HT-29 (cell line): ENCODE results near the gene RMND5B. TPM values are rescaled to one million over a fixed set of nuclear protein-coding genes. Genes with fewer than 3 reads are reported as not detected.
A peak's percentile ranks its signal among the peaks of the same experiment; 100 is the strongest.
"Not testable (repeated sequence)": the region's sequence is repeated elsewhere in the genome, so short reads cannot be mapped to it uniquely, and the experiment has no call there.

Source experiments
- DNase-seq: peaks from one replicate; pipeline ENCODE4 v3.0.0-alpha.2; 2015; ENCODE audit warnings: low spot score
- total RNA-seq: library from RNA; depleted of rRNA; stranded (reverse); fragments of >200 nt; shearing (Covaris generic); gene quantifications from 2 replicates; pipeline ENCODE4 v1.2.3, GENCODE V29; 2014; rRNA removed

RMND5B gene
- total RNA-seq, result 42.0 and 50.0 TPM in 2 replicates

- peak; percentile 89 for DNase-seq
These were observed at the start of gene RMND5B for GRCh38 chr5:178130576-178131445. Gene RMND5B, plus strand, starts transcription at chr5:178131014. Its CDS starts 7,106 bp downstream, at chr5:178138120.

DNA sequence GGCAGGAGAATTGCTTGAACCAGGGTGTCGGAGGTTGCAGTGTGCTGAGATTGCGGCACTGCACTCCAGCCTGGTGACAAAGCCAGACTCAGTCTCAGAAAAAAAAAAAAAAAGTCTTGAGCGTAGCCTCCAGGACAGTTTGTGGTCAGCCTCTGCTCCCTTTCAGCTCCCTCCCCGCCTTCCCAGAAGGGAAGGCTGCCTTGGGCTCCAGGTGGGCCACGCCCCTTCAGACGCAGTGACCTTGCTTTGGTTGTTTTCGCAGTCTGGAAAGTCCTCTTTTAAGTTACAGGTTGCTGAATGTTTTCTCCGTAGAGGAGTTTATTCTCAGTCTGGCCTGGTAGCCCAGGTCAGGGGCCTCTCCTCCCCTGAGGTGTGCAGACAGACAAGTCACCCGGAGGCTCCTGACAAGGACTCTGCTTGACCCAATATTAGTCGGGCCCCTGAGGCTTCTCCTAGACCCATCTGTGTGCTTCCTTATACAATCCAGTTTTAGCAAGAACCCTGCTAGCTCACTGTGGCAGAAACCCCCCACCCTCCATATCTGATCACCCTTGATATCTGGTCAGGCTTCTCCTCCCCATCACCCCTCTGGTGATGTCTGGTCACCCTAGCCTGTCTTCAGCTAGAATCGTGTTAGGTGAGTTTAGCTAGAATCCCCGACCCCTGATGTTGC, 49.1 kb upstream of the RMND5B start:
- no peak for DNase-seq

DNA sequence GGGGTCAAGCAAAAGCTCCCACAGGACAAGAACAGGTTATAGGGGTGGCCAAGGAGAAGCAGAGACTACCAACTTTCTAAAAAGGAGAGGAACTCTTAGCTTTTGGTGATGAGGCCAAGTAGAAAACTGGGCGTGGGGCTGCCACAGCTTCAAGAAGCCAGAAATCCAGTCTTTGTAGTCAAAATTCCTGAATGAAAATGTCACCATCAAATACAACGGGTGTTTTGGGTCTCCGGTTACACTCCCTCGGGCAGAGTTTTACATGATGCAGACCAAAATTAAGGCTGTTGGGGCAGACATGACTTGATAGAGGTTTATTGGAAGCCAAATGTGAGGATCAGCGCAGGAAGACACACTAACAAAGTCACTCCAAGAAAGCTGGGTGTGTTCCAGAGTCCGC, 46.9 kb upstream of the RMND5B start:
- DNase-seq, result no peak

DNA sequence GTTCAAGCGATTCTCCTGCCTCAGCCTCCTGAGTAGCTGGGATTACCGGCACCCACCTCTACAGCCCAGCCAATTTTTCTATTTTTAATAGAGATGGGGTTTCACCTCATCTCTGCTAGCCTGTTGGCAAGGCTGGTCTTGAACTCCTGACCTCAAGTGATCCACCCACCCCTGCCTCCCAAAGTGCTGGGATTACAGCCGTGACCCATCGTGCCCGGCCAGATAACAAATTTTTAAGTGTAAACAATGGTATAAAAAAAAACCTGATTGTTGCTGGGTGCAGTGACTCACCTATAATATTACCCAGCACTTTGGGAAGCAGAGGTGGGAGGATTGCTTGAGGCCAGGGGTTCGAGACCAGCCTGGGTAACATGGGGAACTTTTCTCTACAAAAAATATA, 45.5 kb upstream of the RMND5B start:
- no peak for DNase-seq

DNA sequence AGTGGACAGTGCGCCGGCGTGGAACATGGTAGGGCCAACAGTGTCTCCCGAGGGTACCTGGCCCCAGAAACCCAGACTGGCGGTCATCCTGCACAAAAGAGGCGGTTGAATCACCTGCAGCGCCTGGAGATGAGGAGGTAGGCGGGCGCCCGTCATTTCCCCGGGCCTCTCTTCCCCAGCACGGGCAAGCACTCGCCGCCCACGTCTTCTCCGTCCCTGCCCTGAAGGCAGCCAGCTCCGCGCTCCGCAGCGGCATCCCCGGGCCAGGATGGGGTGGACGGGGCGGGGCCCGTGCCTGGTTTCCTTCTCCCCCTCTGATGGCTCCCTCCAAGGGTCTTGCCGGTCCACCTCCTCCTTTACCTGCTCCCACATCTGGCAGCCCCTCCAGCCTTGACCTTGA, 44.5 kb upstream of the RMND5B start:
- DNase-seq, result no peak

- DNase-seq, result not testable (repeated sequence)
These were observed 43.6 kb upstream of the RMND5B start for GRCh38 chr5:178087199-178087598.

DNA sequence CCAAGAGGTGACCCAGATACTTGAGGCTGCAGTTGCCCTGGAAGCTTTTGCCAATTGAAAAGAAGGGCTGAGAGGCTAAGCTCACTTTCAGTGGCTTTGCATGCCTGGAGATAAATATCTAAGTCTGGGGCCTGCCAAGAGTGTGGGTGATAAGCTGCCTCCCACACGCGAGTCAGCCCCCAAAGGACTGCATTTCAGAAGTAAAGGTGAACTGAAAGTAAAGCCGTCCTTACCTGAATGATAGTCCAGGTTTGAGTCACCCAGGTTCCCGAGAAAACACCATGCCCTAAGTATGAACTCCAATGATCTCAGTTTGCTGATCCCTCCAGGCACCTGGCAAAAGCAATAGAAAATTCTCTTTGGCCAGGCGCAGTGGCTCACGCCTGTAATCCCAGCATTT, 40.0 kb upstream of the RMND5B start:
- no peak for DNase-seq

DNA sequence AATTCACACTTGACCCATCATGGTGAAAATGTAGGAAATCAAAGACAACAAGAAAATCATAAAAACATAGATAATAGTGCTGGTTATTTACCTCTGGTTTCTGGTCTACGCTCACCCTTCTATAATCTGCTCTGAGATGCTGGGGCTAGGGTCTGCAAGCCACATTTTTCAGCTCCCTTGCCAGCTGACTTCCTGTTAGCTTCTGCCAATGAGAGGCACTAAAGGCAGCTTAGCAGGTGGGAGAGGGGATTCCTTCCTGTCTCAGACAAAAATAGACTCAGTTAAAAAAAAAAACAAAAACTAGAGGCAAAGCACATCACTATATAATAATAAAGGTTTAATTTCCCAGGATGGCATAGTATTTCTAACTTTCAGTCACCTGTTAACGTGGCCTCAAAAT, 37.7 kb upstream of the RMND5B start:
- no peak for DNase-seq

- DNase-seq, result no peak
These were observed 36.5 kb upstream of the RMND5B start for GRCh38 chr5:178094345-178094744.

GRCh38 chr5:178098685-178099084, 32.1 kb upstream of the RMND5B start:
- no peak for DNase-seq

- no peak for DNase-seq
These were observed 27.2 kb upstream of the RMND5B start for GRCh38 chr5:178103612-178104011.

GRCh38 chr5:178104492-178104891, 26.3 kb upstream of the RMND5B start:
- peak; percentile 40 for DNase-seq

GRCh38 chr5:178106086-178106485, 24.7 kb upstream of the RMND5B start:
- DNase-seq, result no peak

DNA sequence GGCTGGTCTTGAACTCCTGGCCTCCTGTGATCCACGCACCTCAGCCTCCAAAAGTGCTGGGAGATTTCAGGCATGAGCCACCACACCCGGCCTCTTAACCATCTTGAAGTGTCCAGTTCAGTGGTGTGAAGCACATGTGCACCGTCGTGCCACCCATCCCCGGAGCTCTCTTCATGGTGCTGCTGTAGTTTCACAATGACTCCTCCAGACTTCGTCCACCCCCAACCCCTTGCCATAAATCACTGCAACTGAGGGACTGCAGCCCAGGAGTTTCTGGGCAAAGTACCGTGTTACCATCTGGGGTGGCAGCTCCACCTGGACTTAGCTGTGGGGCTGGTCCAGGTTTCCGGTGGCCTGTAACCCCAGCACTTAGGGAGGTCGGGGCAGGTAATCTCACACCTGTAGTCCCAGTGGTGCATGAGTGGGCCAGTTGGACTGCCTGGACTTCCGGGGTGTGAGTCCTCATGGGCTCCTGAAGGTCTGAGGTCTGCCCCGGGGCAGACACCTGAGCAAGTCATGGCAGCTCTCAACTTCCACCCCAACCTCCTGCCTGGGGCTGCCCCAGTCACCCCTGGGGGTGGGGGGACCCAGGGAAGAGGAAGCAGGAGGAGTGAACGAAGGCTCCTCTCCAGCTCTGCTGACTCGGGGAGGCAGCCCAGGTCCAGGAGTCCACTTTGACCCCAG, 24.1 kb upstream of the RMND5B start:
- DNase-seq, result no peak

DNA sequence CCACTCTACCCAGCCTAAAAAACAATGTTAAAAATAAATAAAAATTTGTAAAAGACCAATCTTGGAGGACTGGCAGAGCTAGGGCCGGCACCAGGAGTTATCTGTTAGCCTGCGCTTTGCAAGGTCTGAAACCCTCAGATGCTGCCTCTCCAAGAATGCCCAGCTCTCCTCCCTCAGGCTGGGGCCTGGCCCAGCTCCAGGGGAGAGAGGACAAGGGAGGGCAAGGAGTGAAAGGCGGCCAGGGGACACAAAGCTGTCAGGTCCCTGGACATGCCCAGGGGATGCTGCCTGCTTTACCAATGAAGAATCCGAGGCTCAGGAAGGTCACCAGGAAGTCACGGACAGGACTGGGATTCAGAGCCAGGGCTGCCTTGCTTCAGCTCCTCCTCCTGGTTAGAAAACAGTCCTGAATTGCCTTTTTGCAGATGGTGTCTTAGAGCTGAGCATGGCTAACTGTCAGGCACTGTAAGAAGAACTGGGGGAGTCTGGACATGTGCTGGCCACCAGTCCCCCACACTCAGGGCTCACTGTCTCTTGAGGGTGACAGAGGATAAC, 23.0 kb upstream of the RMND5B start:
- DNase-seq, result peak; percentile 17

DNA sequence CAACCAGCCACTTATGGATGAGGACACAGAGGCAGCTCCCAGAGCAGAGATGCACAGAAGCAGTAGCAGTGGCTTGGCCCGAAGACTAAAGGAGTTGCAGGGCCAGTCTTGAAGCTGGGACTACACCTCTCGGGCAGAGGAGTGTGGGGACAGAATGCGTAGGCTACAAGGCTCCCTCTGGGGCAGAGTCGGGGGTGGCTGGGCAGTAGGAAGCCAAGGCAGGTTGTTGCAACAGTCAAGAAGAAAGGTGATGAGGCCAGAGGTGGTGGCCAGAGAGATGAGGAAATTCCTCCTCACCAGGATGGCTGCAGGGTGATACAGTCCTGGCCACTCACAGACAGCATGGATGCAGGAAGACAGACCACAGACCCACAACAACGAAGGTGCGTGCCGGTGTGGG, 22.4 kb upstream of the RMND5B start:
- DNase-seq, result no peak

GRCh38 chr5:178108966-178109365, 21.8 kb upstream of the RMND5B start:
- peak; percentile 33 for DNase-seq

DNA sequence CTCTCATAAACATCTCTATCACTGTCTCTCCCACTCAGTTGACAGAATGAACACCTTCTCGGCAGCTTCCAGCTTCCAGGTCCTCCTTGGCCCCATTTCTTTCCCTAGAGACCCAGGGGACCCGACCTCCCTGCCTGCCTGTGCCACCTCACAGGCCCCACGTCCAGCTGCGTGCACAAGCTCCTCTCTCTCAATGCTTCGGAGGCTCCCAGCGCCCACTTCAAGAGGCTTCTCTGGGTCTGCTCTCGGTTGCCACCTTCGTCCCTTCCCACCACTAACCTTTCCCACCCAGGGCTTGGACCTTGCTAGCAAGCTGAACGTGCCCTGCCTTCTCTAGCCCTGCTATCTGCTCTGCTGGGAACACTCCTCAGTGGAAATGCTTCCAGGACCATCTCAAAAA, 20.3 kb upstream of the RMND5B start:
- DNase-seq, result no peak

DNA sequence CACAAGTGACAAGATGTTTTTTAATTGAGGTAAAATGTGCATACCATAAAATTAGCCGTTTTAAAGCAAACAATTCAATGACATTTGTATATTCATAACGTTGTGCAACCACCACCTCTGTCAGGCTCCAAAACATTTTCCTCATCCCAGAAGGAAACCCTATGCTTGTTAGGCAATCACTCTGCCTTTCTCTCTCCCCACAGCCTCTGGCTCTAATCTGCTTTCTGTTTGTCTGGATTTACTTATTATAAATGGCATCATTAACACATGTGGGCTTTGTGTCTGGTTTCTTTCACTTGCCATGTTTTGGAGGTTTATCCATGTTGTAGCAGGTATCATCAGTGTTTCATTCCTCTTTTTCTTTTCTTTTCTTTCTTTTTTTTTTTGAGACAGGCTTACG, 18.9 kb upstream of the RMND5B start:
- DNase-seq, result no peak

- DNase-seq, result no peak
These were observed 18.3 kb upstream of the RMND5B start for GRCh38 chr5:178112545-178112944.

GRCh38 chr5:178113141-178113787, 17.6 kb upstream of the RMND5B start, which contains the start of gene N4BP3:
Gene N4BP3, plus strand, starts transcription at chr5:178113532. Its CDS starts 6,052 bp downstream, at chr5:178119584.
- DNase-seq, result peak; percentile 41
